Thymus (tissue), 2 donors: ENCODE measurements around the gene SHC3. TPM values are rescaled to one million over a fixed set of nuclear protein-coding genes. Genes with fewer than 3 reads are reported as not detected.

Experiments used
- polyA plus RNA-seq: library from polyadenylated mRNA; stranded (reverse); fragments of 200-250 nt; gene quantifications from one replicate; pipeline ENCODE4 v1.2.3, GENCODE V29; 2013
- total RNA-seq: library from RNA; stranded (reverse); fragments of 120-200 nt; gene quantifications from one replicate; pipeline ENCODE4 v1.2.4, GENCODE V29; 2013
- donor health status: healthy.

SHC3 gene
- total and polyA plus RNA-seq, 2 donors = 0.05 to 0.16 TPM

Other genes with a start within 250 kb of the SHC3 start
- gene S1PR3, start 187.3 kb downstream of the SHC3 start, total RNA-seq = 5.9 TPM
- gene S1PR3, start 187.3 kb downstream of the SHC3 start, polyA plus RNA-seq = 4.7 TPM
- 245 TPM for gene CKS2, start 132.4 kb upstream of the SHC3 start, total RNA-seq
- 92.7 TPM for gene CKS2, start 132.4 kb upstream of the SHC3 start, polyA plus RNA-seq
- 41.2 TPM for gene SECISBP2, start 139.7 kb upstream of the SHC3 start, total RNA-seq
- 52.7 TPM for gene SECISBP2, start 139.7 kb upstream of the SHC3 start, polyA plus RNA-seq